Activated T-helper 2 cell treated with anti-CD3 and anti-CD28 coated beads, Interferon-gamma antibody, Interleukin-2, Interleukin-4, amounts not matched to agents 10 μg/mL and 5 μg/mL and 100 μg/mL, durations not matched to agents 14 hours and 24 hours and 36 hours (primary cell): ENCODE results near the gene TMEM39A. TPM values are rescaled to one million over a fixed set of nuclear protein-coding genes. Genes with fewer than 3 reads are reported as not detected.

Experiments
- total RNA-seq: library from RNA; stranded (reverse); gene quantifications from 2 replicates; pipeline ENCODE4 v1.2.3, GENCODE V29; 2022

The TMEM39A gene
- total RNA-seq, 1 donor from 2014 or later = 58.4 TPM

Other genes starting within 250 kb of the TMEM39A start
- 17.2 and 20.1 TPM in 2 replicates for gene B4GALT4, start 222.7 kb downstream of the TMEM39A start, total RNA-seq
- gene ARHGAP31, start 169.2 kb downstream of the TMEM39A start, total RNA-seq = 13.2 and 14.0 TPM in 2 replicates
- gene POGLUT1, start 5.3 kb upstream of the TMEM39A start, total RNA-seq = 24.2 and 27.5 TPM in 2 replicates
- gene TIMMDC1, start 34.9 kb upstream of the TMEM39A start, total RNA-seq = 93.6 and 101 TPM in 2 replicates
- 6.8 TPM in 2 replicates for gene CD80, start 96.0 kb upstream of the TMEM39A start, total RNA-seq
- 5.5 and 6.3 TPM in 2 replicates for gene ADPRH, start 115.9 kb upstream of the TMEM39A start, total RNA-seq
- gene PLA1A, start 134.3 kb upstream of the TMEM39A start, total RNA-seq = not detected in 2 replicates
- gene POPDC2, start 197.0 kb upstream of the TMEM39A start, total RNA-seq = 0.74 and 0.94 TPM in 2 replicates
- 61.2 and 64.9 TPM in 2 replicates for gene COX17, start 213.8 kb upstream of the TMEM39A start, total RNA-seq
- not detected in 2 replicates for gene CFAP91, start 239.4 kb upstream of the TMEM39A start, total RNA-seq